HG03097 (cell line): ENCODE results near the gene ANXA4.
"Not testable (repeated sequence)": the region's sequence is repeated elsewhere in the genome, so short reads cannot be mapped to it uniquely, and the experiment has no call there.

Experiments used
- ATAC-seq: cut with Tn5 transposase; IDR thresholded peaks from one replicate; pipeline ENCODE4 v1.9.1; 2021; ENCODE audit not compliant: unreplicated experiment, low FRiP score

Gene ANXA4

GRCh38 chr2:69801745-69802290, 59.9 kb downstream of the ANXA4 start:
- no peak for ATAC-seq

- peak; percentile 37 for ATAC-seq
Measured at GRCh38 chr2:69802781-69803367, 60.9 kb downstream of the ANXA4 start.

- no peak for ATAC-seq
Measured at GRCh38 chr2:69804416-69804815, 62.5 kb downstream of the ANXA4 start.

GRCh38 chr2:69805887-69806286, 64.0 kb downstream of the ANXA4 start:
- no peak for ATAC-seq

GRCh38 chr2:69807821-69808540, 66.0 kb downstream of the ANXA4 start:
- ATAC-seq, result no peak

- ATAC-seq, result no peak
Measured at GRCh38 chr2:69810550-69810949, 68.6 kb downstream of the ANXA4 start.

GRCh38 chr2:69811018-69811417, 69.1 kb downstream of the ANXA4 start:
- no peak for ATAC-seq

- no peak for ATAC-seq
Measured at GRCh38 chr2:69811591-69811990, 69.7 kb downstream of the ANXA4 start.

- no peak for ATAC-seq
Measured at GRCh38 chr2:69815717-69816116, 73.8 kb downstream of the ANXA4 start.

GRCh38 chr2:69816923-69817542, 75.1 kb downstream of the ANXA4 start:
- ATAC-seq, result peak; percentile 47

- no peak for ATAC-seq
Measured at GRCh38 chr2:69817729-69818501, 76.0 kb downstream of the ANXA4 start.

- no peak for ATAC-seq
Measured at GRCh38 chr2:69827796-69828540, 86.0 kb downstream of the ANXA4 start.

- ATAC-seq, result peak; percentile 2
Measured at GRCh38 chr2:69828938-69829255, 87.0 kb downstream of the ANXA4 start.

GRCh38 chr2:69829256-69830044, 87.5 kb downstream of the ANXA4 start, which contains the start of gene GMCL1:
GMCL1 (plus strand) TSS chr2:69829660; CDS start chr2:69829893, 233 bp downstream.
- ATAC-seq, result peak; percentile 88

- peak; percentile 22 for ATAC-seq
Measured at GRCh38 chr2:69830045-69830905, 88.3 kb downstream of the ANXA4 start.

- ATAC-seq, result not testable (repeated sequence)
Measured at GRCh38 chr2:69830906-69831241, 88.9 kb downstream of the ANXA4 start.

- ATAC-seq, result no peak
Measured at GRCh38 chr2:69831354-69831905, 89.5 kb downstream of the ANXA4 start.

- no peak for ATAC-seq
Measured at GRCh38 chr2:69833752-69834151, 91.8 kb downstream of the ANXA4 start.
